HG02943 (cell line): ENCODE measurements around the gene SOCS3.

ENCODE experiments used
- ATAC-seq: cut with Tn5 transposase; IDR thresholded peaks from one replicate; pipeline ENCODE4 v1.9.1; 2021; ENCODE audit warnings: mild to moderate bottlenecking, low read depth, moderate library complexity; ENCODE audit not compliant: unreplicated experiment

Gene SOCS3

DNA sequence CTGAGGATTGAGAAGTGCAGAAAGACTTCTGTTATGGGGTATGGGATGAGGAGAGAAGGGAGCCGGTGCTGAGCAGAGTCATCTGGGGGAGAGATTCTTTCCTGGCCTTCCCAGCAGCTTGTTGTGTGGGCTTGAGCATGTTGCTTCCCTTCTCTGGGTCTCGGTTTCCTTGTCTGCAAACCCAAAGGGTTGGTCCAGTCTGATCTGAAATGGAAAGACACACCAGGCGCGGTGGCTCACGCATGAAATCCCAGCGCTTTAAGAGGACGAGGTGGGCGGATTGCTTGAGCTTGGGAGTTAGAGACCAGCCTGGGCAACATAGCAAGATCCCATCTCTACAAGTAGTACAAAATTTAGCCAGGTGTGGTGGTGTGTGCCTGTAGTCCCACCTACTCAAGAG, 6.0 kb downstream of the SOCS3 start:
- no peak for ATAC-seq

- no peak for ATAC-seq
Measured at GRCh38 chr17:78351449-78352006, 8.3 kb downstream of the SOCS3 start.

- no peak for ATAC-seq
Measured at GRCh38 chr17:78349891-78350642, 9.8 kb downstream of the SOCS3 start.

DNA sequence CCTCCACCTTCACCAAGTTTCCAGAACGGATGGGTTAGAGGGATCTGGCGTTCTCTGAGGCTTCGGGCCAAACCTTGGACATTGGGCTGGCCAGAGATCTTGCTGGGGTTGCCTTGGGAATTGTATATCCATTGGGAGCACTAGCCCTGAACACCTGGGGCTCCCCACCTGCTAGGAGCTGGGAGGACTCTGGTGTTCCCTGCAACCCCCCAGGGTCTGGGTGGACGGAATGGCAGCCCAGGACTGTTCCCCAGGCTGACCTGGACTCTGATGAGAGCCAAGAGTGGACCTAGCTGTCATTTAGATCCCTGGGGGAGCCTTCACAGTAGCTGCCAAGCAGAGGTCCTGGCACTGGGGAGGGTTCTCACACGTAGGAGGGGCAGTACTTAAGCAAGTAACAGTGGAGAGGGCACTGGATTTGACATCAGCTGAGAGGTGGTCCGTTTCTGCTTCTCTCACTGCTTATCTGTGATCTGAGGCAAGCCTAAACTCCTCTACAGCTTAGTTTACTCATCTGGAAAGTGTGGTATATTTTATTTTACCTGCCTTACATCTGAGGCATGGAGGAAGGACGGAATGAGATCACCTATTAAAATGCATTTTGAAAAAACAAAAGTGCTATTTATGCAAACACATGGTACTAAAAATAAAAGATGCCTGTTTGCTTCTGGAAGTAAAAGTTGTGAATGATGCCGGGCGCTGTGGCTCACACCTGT, 11.7 kb downstream of the SOCS3 start:
- no peak for ATAC-seq

DNA sequence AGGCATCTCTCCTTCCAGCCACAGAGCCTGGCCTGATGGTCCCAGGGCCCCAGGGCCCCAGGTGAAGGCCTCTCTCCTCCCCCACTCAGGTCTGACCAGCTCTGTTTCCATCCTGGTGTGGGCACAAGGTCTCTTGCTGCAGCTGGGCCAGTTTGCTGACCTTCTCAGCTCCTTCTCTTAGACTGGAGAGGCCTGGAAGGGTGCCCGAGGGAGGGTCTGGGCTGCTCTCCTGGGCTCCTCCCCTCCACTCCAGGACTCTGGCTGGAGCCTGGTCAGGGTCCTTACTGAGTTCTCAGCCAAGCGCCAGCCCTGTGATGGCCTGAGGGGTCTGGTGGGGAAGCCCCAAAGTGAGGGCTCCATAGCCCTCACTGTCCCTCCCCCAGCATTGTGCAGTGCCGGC, 12.4 kb downstream of the SOCS3 start:
- no peak for ATAC-seq

DNA sequence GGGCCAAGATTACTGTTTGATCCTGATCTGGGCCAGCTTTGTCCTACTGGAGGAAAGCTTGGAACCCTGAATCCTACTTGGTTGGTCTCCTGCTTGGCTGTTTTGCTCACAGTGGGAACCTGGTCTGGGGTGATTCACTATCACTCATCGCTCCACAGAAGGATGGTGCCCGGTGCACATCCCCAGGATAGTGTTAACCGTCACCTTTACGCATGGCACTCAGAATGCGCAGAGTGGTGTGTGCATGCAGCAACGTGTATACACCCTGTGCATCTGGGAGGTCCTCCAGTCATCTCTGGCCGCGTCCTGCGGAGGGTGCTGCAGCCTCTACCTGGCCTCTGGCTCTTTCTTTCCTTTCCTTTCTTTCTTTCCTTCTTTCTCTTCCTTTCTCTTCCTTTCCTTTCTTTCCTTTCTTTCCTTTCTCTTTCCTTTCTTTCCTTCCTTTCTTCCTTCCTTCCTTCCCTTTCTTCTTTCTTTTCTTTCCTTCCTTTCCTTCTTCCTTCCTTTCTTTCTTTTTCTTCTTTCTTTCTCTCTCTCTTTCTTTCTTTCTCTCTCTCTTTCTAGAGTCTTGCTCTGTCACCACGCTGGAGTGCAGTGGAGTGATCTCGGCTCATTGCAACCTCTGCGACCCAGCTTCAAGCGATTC, 13.1 kb downstream of the SOCS3 start:
- ATAC-seq = no peak

DNA sequence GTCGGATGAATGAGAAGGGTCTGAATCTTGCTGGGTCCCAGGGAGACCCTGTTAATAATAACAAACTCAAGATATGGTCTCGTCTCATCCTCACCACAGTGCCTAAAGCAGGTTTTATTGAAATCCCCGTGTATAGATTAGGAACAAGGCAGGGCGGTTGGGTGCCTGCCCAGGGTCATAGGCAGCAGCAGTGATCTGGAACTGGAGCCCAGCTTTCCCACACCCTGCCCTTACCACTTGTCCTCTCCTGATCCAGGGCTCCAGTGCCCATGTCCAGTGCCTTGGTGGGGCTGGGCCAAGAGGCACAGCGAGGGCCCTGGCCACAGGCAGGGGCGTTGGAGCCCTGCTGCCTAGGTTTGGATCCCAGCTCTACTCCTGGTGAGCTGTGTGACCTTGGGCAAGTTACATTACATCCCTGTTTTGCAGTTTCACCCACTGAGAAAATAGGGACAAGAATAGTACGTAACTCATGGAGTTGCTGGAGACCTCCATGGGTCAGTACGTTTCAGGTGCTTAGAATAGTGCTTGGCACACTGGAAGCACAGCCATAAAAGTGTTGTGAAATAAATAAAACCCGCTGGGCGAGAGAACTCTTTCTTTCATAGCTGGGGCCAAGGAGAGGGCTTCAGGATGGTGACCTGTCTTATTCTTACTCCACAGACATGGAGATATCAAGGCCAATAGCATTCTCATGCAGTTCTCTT, 13.9 kb downstream of the SOCS3 start:
- no peak for ATAC-seq

GRCh38 chr17:78345172-78345571, 14.7 kb downstream of the SOCS3 start:
- no peak for ATAC-seq

DNA sequence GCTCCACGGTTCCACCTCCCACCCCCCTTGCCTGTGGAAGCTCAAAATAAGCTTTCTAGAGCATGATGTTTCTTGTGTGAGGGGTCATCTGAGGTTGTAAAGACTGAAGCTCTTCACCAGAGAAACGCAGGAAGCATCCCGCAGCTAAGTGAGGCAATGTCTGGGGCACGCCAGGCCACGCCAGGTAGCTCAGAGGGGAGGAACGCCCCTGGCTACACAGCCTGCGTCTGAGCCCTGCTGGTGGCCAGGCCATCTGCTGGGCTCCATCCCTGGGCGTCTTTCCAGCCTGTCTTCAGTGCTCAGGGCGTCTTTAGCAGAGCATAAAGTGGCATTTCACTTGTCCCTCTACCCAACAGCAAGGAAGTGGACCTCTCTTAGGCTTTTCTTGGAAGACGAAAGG, 15.2 kb downstream of the SOCS3 start:
- ATAC-seq = no peak

DNA sequence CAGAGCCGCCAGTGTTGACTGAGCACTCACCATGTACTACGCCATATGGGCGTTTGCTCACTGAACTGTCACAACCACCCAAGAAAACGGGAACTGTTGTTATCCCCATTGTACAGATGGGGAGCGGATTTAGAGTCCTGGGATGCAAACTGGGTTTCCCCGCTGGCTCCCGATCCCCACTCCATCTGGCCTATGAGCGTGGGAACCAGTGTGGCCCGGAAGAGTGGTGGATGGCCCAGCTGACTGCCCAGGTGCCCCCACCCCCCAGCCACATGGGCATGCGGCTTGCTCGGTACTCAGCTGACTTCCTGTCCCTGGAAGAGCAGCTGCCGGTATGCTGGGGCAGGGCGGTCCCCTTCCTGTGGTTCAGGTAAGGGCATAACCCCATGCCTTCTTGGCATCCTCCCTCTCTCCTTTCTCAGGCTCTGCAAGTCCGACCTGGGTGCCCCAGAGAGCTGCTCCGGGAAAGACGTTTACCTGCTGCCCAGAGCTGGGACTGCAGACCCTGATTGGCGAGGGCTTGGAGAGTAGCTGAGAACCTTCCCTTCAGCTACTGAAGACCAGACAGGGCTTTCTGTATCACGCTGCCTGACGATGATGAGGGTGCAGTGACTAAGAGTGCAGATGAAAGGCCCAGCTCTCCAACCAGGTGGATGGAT, 16.2 kb downstream of the SOCS3 start:
- ATAC-seq = no peak

DNA sequence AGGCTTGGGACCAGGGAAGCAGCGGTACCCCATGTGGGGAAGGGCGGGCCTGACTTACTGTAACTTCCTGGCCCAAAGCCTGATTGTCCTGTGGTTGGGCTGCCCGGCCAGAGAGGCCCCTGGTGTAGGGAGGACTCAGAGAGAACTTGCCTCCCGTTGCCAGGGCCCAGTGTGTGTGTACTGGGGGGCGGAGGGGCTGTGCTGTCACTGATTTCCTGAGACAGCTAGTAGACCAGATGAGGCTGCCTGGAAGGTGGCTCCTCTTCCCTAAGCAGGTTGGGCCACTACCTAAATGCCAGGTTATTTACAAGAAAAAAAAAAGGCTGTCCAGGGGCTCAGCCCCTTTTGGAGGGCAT, 16.7 kb downstream of the SOCS3 start:
- ATAC-seq = no peak

- ATAC-seq = no peak
Measured at GRCh38 chr17:78342449-78343186, 17.3 kb downstream of the SOCS3 start.

GRCh38 chr17:78341559-78342448, 18.1 kb downstream of the SOCS3 start:
- no peak for ATAC-seq

- ATAC-seq = no peak
Measured at GRCh38 chr17:78340183-78340955, 19.5 kb downstream of the SOCS3 start.

DNA sequence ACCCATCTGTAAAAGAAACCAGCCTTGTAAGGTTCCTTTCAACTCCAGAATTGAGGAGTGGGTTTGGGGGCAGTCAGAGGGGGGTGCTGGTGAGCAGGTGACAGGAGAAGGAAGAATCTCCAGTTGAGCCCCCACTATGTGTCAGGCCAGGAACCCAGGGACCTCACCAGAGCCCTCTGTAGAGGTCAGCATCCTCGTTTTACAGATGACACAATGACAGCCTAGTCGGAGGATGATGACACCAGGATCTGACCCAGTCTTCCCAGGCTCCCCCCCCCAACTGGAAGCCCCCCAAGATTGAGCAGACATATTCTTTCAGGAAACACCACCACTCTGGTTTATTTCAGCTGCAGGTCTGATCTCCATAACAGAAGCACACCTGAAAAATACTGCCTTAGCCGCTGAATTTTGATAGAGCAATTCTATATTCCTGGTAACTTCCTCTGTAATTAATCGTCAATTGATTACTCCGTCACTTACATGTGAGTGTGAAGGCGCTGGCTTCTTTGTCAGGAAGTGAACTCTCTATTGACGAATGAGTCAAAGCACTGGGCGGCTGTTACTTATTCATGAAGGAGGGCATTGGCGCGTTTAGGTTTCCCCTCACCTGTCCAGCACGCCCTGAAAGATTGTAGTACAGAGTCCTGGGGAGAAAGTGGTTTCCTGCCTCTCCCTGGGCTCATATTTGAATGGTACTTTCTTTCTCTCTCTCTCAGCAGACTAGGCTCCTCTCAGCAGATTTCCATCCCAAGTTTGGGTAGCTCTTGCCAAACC, 21.2 kb downstream of the SOCS3 start:
- ATAC-seq = no peak

DNA sequence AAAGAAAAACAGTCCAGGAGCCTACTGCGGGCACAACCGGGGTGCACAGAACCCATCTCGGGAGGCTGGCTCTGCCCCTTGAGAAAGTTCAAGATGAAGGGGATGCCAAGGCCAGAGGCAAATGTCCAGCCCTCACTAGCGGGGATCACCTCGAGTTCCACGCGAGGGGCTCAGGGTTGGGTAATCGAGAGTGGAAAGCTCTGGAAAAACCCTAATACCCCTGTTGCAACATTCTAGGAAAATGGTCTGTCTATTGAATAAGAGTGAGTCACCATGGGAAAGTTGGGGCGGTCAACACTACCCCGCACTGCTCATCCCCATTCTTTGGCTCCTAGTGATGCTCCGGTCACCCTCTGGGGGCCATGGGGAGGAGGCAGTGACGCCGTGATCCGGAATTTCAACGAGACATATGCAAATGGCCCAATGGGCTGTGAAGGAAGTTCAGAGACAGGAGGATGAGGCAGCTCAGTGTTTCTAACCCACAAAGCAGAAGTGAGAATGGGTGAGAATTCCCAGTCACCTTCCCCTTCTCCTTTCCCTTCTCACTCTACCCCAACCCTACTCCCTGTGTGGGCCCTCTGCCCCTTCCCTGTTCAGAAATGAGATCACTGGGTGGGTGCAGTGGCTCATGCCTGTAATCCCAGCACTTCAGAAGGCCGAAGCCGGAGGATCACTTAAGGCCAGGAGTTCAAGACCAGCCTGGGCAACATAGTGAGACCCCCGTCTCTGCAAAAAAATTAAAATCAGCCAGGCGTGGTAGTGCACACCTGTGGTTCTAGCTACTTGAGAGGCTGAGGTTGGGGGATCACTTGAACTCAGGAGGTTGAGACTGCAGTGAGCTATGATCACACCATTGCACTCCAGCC, 22.4 kb downstream of the SOCS3 start:
- no peak for ATAC-seq
